Stomach (tissue), 4 donors: ENCODE measurements around the gene FAM222B.

Experiments
- CTCF ChIP-seq, 7 experiments: fragments of 450-650 bp in 4 of 7; fragments of 200-600 bp in 3 of 7; sonication (generic) in 3 of 7; IDR thresholded peaks; one replicate each; pipeline ENCODE4 v1.5.1; 2016 to 2019; ENCODE audit warnings: antibody characterized with exemption in 7 of 7, control low read depth in 2 of 7, mild to moderate bottlenecking in 1 of 7
- POLR2A ChIP-seq, 4 donors: fragments of 450-650 bp; IDR thresholded peaks; one replicate each; pipeline ENCODE4 v1.6.1; 2016; ENCODE audit warnings: antibody characterized with exemption in 4 of 4, control low read depth in 2 of 4, mild to moderate bottlenecking in 1 of 4, moderate library complexity in 1 of 4
- POLR2AphosphoS5 ChIP-seq, 3 donors: sonication (generic); formaldehyde crosslinking; IDR thresholded peaks; one replicate each; pipeline ENCODE4 v1.6.1; 2016; ENCODE audit warnings: antibody characterized with exemption in 3 of 3

- no peak for TF ChIP-seq CTCF (IDR thresholded peaks at IDR 0.05)
- no peak for TF ChIP-seq POLR2A (IDR thresholded peaks at IDR 0.05)
- no peak for TF ChIP-seq POLR2AphosphoS5 (IDR thresholded peaks at IDR 0.05)
These were observed 49.4 kb upstream of the FAM222B start for GRCh38 chr17:28892024-28892423.
